ENCODE measurements around the gene CRTAC1. TPM values are rescaled to one million over a fixed set of nuclear protein-coding genes. Genes with fewer than 3 reads are reported as not detected.

Gene CRTAC1
- total and polyA plus RNA-seq, 2 experiments from 2014 or later: 0.47 to 1.2 TPM

DNA sequence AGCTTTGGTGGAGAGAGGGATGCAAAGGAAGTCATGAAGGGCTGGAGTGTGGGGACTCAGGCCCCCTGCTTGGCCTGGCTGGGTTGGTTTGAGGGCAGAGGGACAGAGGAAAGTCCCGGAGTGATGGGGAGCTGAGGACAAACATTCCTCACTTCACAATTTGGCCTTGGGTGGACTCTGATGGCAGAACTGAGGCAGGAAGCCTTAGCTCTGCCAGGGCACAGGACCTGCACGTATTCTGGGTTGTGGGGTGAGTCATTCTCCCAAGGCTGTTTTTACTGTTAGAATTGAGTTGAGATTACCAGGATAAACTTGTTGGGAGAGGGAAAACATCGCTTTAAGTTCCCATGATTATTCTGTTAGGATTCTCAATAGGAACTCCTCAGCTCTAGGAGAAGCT, 178.1 kb downstream of the CRTAC1 start (continued):
- TF ChIP-seq, protein P1, sequence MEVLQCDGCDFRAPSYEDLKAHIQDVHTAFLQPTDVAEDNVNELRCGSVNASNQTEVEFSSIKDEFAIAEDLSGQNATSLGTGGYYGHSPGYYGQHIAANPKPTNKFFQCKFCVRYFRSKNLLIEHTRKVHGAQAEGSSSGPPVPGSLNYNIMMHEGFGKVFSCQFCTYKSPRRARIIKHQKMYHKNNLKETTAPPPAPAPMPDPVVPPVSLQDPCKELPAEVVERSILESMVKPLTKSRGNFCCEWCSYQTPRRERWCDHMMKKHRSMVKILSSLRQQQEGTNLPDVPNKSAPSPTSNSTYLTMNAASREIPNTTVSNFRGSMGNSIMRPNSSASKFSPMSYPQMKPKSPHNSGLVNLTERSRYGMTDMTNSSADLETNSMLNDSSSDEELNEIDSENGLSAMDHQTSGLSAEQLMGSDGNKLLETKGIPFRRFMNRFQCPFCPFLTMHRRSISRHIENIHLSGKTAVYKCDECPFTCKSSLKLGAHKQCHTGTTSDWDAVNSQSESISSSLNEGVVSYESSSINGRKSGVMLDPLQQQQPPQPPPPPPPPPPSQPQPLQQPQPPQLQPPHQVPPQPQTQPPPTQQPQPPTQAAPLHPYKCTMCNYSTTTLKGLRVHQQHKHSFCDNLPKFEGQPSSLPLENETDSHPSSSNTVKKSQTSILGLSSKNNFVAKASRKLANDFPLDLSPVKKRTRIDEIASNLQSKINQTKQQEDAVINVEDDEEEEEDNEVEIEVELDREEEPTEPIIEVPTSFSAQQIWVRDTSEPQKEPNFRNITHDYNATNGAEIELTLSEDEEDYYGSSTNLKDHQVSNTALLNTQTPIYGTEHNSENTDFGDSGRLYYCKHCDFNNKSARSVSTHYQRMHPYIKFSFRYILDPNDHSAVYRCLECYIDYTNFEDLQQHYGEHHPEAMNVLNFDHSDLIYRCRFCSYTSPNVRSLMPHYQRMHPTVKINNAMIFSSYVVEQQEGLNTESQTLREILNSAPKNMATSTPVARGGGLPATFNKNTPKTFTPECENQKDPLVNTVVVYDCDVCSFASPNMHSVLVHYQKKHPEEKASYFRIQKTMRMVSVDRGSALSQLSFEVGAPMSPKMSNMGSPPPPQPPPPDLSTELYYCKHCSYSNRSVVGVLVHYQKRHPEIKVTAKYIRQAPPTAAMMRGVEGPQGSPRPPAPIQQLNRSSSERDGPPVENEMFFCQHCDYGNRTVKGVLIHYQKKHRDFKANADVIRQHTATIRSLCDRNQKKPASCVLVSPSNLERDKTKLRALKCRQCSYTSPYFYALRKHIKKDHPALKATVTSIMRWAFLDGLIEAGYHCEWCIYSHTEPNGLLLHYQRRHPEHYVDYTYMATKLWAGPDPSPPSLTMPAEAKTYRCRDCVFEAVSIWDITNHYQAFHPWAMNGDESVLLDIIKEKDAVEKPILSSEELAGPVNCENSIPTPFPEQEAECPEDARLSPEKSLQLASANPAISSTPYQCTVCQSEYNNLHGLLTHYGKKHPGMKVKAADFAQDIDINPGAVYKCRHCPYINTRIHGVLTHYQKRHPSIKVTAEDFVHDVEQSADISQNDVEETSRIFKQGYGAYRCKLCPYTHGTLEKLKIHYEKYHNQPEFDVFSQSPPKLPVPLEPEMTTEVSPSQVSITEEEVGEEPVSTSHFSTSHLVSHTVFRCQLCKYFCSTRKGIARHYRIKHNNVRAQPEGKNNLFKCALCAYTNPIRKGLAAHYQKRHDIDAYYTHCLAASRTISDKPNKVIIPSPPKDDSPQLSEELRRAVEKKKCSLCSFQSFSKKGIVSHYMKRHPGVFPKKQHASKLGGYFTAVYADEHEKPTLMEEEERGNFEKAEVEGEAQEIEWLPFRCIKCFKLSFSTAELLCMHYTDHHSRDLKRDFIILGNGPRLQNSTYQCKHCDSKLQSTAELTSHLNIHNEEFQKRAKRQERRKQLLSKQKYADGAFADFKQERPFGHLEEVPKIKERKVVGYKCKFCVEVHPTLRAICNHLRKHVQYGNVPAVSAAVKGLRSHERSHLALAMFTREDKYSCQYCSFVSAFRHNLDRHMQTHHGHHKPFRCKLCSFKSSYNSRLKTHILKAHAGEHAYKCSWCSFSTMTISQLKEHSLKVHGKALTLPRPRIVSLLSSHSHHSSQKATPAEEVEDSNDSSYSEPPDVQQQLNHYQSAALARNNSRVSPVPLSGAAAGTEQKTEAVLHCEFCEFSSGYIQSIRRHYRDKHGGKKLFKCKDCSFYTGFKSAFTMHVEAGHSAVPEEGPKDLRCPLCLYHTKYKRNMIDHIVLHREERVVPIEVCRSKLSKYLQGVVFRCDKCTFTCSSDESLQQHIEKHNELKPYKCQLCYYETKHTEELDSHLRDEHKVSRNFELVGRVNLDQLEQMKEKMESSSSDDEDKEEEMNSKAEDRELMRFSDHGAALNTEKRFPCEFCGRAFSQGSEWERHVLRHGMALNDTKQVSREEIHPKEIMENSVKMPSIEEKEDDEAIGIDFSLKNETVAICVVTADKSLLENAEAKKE (CRISPR knock-in tag; IDR thresholded peaks at IDR 0.05): no peak

DNA sequence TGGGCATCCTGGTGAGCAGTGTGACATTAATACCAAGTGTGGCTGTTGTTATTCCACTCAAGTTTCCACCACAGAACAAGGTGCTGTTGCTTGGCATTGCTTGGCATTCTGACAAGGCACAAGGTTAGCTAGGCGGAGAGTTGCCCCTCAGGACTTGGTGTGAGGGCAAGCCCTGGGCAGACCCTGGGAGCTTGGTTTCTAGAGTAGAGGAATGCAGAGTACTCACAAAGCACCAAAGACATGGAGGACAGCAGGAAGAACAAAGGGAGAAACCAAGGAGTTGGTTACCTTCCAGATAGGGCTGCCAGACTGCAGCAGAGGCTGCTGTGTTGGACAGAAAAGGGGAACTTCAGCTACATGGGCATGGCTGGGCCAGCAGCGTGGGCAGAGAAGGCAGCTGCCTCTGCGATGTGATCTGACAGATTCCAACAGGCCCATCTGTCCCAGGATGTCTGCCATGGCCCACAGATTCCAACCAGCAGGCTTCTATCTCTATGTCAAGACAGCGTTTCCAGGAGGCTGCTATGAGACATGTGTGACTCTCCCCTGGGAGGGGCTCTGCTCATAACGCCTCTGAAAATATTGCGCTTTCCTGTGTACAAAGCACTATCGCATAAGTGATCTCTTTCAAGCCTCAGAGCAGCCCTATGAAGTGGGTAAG, 178.9 kb downstream of the CRTAC1 start:
- Histone ChIP-seq H3K4me2 (no peak overlapping the region), H3K4me1 (ENCODE audit: insufficient read depth) (peaks cover 3% of the 10 kb centered on the region; the same call in 1 of the 2 replicates), H3F3A (replicated peaks; ENCODE audit: low read depth) (no peaks in the 10 kb centered on the region), H3K9me2 (ENCODE audit: insufficient read depth) (0 out of 2 replicates have a peak, but pooled peaks cover 3% of the 10 kb centered on the region), H2AFZ (no peak overlapping the region), H4K20me1 (replicated peaks; ENCODE audit: insufficient read depth) (no peaks in the 10 kb centered on the region), H3K4me3 (no peak overlapping the region), H3K79me2 (replicated peaks; ENCODE audit: insufficient read depth) (no peaks in the 10 kb centered on the region), H3K27me3 (ENCODE audit: insufficient read depth) (peaks cover 31% of the 10 kb centered on the region), H3K27ac (ENCODE audit: low read depth) (no peak overlapping the region), H3K36me3 (ENCODE audit: insufficient read depth) (no peaks in the 10 kb centered on the region)
- Mint-ChIP-seq H3K27me3 (ENCODE audit: insufficient read depth, low read depth, poor library complexity) (peaks cover 28% of the 10 kb centered on the region), H3K4me1 (peaks cover 10% of the 10 kb centered on the region), H3K27ac (no peak overlapping the region), H3K36me3 (ENCODE audit: low read depth) (no peaks in the 10 kb centered on the region), H3K4me3 (no peak overlapping the region), H3K9me3 (no peaks in the 10 kb centered on the region)
- ATAC-seq: no peak
- no peak for DNase-seq (ENCODE audit: low spot score)
- TF ChIP-seq, protein P1 (CRISPR knock-in tag; IDR thresholded peaks at IDR 0.05): no peak
- TF ChIP-seq ZNF331 (CRISPR knock-in tag; IDR thresholded peaks at IDR 0.05; ENCODE audit: low read depth): no peak
- TF ChIP-seq EZH2 (IDR thresholded peaks at IDR 0.05; ENCODE audit: low read depth, unreplicated experiment): no peak
- no peak for TF ChIP-seq JUNB (IDR thresholded peaks at IDR 0.05; ENCODE audit: unreplicated experiment)

All from GM23338 (cell line).